ENCODE results near the gene SRGAP3.
"Not testable (repeated sequence)": the region's sequence is repeated elsewhere in the genome, so short reads cannot be mapped to it uniquely, and the experiment has no call there.

Gene SRGAP3

DNA sequence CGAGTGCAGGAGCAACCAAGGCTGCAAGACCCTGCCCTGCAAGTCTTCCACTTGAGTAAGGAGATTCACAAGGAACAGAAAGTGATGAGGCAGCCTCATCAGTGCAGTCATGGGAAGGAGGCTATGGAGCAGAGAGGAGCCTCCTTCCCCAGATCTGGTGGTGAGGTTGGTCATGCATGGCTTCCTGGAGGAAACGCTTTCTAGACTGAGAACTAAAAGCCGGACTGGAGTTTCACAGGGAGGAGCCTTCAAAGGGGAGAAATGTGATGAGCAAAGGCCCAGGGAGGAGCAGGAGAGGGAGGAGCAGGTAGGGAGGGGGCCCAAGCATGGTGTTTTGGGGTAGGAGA lies 139.9 kb downstream of the SRGAP3 start:
- DNase-seq, result peak; percentile 48

DNA sequence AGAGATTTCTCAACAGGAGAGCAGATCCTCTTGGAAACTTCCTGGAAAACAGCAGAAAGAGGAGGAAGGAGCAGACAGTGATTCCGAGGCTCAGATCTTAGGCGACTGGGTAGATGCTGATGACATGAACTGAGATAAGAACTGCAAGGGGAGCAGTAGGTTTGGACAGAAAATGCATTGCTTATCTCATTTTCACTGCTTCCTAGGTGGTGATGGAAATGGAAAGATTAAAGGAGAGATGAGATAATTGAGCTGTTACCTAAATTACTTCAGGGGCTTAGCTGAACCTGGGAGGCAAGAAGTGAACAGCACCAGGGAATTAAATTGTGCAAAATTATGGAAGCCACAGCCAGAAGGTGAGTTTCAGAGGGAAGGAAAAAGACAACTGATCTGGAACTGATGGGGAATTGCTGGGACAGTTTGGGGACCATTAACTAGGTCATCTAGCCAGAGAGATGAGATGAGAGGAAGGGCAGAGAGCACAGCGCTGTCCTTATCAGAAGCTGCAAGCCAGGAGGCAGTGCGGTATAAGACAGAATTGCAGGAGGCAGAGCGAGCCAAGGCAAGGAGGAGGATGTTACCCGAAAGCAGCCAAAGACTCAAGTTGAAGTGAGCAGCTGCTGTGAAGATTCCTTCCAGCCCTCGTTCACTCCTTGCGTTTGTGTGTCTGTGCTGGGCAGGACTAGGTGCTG lies 140.4 kb downstream of the SRGAP3 start:
- DNase-seq, result peak; percentile 48

DNA sequence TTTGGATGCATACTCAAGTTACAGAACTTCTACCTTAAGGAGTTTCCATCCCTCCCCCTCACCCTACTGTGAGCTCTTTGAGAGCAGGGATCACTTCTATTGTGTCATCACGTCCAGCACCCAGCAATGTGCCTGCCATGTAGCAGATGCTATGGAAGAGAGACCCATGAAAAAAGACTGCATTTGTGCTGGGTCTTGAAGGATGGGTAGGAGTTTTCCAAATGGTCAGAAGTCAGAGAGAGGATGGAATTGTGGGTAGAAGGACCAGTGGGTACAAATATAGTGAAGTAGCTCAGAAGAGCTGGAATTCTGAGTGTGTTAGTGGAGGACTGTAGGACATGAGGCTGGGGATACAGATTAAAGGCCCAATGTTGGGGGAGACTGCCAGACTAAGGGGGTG lies 141.7 kb downstream of the SRGAP3 start:
- DNase-seq, result no peak

DNA sequence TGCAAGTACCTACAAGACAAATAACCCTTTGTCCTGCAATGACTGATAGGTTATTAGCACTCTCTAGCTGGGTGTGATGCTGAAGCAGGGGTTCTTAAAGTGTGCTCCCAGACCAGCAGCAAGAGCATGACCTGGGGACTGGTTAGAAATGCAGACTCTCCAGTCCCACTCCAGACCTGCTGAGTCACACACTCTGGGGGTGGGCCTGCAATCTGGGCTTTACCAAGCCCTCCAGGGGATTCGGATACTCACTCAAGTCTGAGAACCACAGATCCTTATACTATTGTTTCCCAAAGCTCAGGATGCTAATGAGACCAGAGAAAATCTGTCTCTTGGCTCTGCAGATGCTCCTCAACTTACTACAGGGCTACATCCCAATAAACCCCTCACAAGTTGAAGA lies 144.0 kb downstream of the SRGAP3 start:
- no peak for DNase-seq

DNA sequence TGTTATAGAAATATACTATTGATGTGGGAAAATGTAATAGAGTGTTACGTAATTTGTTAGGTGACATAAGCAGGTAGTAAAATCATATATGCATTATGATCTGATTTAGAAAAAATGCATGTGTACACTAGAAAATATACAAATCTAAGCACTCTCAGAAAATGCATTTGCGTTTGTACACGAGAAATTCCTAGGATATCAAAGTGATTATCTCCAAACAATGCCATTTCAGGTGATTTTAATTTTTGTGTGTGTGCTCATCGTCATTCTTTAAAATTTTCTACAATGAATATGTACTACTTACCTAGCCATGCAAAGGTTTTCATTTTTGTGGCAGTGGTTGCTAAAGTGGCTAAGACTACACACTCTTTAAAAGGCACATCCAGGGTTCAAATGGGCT lies 145.3 kb downstream of the SRGAP3 start:
- DNase-seq, result no peak

DNA sequence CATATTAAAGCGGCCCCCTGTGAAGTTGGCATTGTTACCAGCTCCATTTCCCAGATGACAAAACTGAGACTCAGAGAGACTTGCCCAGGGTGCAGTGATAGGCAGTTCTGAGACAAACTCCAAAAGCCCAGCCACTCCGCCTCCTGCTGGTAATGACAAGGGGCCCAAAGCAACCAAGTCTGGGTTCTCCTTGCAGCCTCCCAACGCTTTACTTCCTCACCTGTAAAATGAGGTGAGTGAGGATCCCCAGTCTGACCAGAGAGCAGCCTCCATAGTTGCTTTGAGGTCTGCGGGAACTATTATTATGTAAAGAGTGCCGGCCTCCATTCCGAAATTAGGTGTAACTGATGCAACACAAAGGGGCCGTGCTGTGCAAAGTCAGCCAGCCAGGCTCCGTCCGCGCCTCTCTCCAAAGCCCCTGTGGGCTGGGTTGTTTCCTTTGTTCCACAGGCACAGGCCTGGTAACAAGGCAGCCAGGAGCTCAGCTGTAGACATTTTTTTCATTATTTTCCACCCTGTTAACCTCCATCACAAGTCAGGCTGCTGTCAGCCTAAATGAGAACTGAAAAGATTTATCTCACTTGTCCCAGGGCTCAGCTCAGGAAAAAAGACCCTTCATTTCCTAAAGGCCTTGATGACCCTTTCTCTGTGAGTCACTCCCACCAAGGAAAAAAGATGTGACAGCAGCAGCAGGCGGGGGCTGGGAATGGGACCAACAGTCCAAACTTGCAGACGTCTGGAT lies 147.0 kb downstream of the SRGAP3 start:
- no peak for DNase-seq

DNA sequence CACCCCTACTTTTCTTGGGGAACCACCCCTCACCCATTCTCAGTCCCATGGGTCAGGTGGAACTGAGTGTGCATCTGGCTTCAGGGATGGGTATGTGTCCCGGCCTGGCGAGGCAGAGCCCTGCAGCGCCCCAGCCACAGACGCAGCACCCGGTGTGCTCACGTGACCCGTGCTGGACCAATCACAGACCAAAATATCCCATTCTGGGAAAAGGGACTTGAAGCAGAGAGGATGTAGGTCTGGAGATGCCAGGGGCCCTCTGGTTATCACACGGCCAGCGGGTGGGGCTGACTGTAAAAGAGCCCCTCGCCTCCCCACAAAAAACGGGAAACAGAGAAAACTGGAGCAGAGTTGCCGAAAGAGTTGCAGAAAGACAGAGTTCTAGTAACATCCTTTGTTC lies 148.2 kb downstream of the SRGAP3 start:
- no peak for DNase-seq

DNA sequence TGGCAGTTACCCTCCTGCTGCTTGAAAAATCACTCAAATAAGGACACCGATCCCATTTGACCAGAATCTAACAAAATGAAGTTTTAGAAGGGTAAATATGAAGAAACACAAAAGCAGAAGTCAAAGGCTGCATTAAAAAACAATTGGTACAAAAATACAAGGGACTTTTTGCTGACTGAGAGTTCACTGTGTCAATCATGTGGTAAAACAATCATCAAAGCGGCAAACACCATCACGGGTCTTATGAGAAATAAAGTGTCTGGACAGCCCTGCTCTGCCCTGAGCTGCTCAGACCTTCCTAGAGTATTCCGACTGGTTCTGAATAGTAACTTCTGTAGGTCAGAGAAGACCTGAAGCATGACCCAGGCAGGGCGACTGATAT lies 148.9 kb downstream of the SRGAP3 start:
- no peak for DNase-seq

DNA sequence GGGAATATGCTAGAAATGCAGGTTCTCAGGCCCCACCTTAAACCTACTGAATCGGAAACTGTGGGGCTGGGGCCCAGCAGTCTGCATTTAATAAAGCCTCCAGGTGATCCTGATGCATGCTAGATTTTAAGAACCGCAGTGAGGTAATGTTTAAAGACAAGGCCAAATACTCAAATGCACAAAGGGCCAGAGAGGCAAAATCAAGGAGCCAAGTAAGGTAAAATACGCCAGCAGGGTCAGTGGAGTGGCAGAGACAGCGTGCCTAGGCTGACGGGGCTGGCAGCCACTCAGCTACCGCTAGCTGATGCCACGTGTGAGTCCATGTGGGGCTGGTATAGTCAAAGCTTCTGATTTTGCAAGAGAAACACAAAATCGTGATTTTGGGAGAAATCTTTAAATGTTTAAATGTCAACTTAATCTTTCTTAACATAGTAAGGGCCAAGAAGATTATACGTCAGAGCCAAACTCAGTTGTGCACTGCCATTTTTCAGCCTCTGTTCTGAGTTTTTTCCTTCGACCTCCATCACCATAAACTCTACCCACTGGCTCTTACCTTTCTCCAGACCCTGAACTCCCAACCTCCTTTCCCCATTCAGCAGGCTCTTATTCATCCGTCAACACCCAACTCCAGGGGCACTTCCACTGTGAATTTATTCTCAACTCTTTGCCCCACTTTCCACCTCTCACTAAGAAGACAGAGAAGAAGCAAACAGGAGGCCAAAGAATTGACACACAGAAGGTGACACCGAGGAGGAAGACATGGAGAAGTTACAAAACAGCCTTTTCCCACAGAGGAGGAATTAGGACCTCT lies 149.5 kb downstream of the SRGAP3 start:
- no peak for DNase-seq

DNA sequence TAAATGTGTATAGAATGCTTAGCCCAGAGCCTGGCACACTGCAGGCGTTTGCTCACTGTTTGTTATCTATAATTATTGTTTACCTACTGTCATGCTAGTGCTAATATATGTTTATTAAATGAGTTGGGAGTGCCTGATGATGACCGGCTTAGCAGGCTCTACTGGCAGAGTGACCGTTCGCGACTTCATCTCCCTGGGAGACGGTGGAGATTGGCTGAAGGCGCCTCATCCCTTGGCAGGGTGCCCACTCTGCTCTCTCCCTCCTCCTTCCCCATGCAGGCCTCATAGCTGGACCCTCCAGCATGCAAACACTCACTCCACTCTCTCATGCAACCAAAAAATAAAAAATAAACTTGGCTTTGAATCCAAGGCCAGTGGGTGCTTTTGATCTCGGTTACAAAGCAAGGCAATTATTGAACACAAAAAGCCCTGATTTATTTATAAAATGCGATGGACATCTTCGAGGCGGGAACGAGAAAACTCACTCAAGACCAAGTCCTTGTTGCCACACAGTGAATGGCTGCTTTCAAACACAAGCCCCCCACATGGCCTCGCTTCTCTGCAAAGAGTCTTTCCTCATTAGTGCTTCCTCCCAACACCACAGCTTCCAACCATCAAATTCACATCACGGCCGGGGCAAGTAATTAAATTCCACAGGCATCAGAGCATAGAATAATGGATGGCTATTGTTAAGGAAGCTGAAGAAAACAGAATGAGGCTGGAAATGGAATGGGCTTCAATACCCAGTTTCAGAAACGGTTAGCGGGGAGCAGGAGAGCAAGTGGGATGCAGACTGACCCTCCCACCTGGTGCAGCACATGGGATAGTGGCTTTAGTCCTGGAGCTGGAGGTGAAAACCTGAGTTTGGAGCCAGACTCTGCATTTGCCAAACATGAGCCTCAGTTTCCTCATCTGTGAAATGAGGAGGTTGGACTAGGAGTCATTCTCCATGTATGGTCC lies 150.4 kb downstream of the SRGAP3 start:
- DNase-seq, result no peak

DNA sequence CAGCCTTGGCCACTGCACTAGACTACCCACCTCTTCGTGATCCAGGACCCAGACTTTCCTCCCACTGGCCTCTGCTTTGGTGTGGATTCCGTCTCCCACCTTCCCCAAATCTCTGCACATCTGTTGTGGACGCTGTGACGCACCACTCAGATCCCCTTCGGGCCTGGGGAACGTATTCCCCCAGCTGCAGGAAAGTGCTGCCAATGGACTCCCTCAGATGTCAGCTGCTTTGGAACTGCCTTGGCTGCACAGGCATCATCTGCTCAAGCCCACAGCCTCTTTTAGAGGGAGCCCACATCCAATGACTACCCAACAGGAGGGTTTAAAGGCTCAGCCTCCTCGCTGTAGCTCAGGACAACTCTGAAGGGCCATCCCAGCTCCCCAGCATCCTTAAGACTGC lies 152.0 kb downstream of the SRGAP3 start:
- DNase-seq, result no peak

DNA sequence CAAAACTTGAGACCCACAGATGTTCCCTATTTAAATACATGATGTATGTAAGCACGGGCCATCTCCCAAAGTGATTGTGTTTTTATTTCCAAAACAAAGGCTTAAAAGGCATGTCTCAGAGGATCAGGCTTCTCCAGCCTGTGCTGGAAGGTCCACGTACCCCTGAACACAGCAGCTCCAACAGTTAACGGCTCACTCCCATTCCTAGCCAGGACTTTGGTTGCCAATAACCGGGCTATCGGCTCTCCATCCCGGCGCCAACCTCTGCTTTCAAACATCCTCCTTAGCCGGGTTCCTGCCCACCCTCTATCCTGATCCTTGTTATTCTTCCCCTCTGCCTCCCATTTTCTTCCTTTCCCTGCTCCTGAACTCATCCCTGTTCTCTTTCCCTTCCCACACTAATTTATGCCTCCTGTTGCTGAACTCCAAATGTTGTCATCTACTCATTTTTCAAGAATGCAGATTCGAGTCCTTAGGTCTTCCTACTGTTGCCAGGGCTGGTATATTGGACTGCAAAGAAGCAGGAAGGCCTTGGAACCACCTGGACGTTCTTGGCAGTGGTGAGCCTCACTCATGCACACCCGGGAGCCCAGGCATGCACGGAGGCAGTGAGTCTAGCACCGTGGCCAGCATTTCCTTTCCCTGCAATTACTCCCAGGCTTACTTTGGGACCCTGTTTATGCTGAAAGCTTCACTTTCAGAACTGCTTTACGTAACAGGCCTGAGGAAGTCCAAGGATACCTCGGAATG lies 157.8 kb downstream of the SRGAP3 start:
- no peak for DNase-seq

DNA sequence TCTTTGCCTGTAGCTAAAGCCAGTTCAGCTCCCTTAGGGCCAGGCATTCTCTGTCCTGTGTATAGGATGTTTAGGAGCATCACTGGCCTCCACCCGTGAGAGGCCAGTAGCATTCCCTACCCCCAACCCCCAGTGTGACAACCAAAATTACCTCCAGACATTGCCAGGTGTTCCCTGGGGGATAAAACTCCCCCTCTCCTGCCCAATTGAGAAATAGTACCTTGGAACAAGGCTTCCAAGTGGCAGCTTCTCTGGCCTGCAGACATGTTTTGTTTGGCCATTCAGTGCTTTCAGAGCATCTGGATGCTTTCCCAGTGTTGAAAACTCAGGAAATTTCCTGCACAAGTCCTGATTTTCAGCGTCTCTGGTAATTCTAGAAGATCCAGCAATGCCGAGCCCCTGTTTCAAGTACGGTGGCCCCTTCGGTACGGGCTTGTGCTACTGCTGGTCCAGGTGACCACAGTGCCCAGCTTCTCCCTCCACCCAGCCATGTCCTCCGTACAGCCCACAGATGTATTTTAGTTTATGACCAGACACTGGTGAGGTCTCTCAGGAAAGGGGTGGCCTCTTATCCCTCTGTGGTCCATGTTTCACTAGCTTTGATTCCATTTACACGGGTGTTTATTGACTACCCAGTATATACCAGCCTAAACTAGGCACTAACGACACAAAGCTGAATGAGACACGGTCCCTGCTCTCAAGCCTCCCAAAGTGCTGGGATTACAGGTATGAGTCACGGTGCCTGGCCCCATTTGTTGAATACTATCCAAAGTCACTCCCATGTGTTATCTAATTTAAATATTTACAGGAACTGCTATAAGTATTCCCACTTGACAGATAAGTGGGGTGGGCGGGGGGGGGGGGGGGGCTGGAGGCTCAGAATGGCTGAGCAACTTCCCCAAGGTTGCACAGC lies 160.7 kb downstream of the SRGAP3 start:
- DNase-seq, result no peak

DNA sequence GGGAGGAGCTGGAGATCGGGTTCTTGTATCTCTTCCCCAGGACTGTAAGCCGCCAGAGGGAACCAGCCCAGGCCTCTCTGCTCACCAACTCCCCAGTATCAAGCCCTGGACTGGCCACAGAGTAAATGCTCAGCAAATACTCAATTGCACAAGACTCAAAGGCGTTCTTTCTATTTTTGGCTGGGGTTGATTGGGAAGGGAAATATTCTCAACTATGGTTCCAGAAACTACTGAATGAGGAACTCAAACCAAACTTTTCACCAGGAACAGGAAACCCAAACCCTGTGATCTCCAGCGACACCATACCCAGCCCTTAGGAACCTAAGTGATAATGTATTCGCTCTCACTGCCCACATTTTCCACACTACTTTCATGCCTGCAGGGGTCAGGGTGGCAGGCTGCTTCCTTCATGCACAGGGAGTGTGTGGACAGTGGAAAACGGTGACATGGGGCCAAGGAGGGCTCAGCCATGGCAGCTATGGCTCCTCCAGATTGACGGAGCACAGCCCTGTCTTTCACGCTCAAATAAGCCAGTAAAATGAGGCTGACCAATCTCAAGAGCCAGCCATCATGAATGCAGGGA lies 161.5 kb downstream of the SRGAP3 start:
- peak; percentile 51 for DNase-seq

DNA sequence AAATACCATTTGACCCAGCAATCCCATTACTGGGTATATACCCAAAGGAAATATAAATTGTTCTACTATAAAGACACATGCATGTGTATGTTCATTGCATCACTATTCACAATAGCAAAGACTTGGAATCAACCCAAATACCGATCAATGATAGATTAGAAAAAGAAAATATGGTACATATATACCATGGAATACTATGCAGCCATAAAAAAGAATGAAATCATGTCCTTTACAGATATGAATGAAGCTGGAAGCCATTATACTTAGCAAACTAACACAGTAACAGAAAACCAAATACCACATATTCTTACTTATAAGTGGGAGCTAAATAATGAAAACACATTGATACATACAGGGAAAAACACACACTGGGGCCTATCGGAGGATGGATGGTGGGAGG lies 164.0 kb downstream of the SRGAP3 start:
- DNase-seq, result not testable (repeated sequence)

DNA sequence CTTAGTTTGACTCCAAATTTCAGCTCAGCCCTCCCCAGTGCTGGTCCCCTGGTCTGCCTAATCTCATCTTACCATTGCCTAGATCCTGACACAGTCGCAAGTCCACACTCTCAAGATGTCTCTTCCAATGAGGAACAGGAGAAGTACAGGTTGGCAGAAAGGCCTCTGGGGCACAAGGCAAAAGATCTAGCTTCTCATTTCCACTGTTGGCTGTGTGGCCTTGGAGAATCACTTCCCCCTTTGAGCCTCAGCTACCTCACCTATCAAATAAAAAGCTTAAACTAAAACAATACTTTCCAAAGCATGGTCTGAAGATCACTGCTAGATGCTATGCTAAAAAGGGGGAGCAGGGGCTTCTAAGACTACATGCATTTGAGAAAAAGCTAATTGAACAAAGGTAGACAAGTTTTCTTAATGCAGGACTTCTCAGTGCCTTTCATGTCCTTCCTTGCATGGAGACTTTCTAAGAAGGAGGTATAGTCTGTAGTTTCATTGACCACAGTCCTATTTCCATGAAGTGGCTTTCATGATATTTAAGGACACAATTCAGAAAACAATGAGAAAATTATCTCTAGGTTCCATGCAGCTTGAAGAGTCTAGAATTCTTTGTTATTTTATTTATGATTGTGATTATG lies 168.1 kb downstream of the SRGAP3 start:
- no peak for DNase-seq

DNA sequence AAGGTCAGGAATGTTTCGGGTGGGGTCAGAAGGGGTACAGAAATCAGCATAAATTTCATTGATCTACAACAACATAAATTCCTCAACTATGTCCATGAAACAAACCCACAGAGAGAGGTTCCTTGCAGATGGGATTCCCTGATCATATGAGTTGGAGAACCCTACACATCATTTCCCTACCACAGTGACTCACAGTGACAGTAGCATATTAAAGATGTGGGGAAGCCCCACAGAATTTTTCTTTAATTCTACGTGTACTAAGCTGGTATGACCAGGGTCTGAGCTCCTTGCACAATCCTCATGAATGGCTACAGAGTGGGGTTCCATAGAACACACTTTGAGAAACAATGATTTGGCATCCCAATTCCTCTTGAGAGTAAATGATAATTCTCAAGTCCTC lies 169.3 kb downstream of the SRGAP3 start:
- no peak for DNase-seq

DNA sequence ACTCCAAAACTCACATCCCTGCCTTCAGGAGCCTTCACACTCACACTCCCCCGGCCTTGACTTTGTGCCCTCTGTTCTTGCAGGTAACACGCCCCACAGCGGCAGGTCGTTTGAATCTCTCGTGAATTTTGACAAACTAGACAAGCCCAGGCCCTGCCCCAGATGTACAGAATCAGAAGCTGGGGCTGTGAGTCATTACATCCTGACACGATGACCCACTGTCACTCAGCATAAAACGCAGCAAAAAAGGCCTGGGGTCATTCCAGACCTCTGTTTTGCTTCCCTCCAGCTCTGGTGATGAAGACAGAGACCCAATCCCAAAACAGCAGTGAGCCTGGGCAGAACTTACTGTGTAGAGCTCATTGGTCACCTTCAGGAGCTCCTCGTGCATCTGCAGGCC lies 169.8 kb downstream of the SRGAP3 start:
- DNase-seq, result no peak

DNA sequence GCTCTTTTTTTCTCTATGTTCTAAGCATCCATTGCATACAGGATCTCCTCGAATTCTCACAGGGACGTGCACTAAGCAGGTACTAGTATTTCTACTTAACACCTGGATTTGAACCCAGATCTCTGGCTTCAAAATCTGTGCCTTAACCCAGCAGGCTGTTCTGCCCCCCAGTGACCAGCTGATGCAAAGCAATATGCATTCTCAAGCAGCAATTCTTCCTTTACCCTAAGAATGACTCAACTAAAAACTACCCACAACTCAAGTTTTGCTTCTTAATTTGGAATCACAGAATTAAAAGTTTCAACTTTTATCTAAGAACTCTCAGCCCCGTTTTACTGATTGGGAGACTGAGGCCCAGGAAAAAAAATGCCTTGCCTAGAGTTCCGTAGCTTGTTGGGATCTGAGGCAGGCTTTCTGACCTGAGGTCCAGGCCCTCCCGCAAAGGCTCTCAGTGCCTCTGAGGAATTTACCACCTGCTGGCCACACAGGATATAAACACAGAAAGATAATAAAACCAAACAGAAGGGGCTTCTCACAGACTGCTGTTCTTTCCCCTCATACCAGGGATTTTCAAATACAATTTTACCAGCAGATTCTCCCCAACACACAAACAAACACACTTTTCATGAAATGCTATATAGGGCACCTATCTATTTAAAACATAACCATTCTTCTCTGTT lies 170.7 kb downstream of the SRGAP3 start:
- DNase-seq, result no peak
